DMS114 treated with DMSO at 0.1 percent for 48 hours (cell line): ENCODE results near the gene SPIRE2.
A peak's percentile ranks its signal among the peaks of the same experiment; 100 is the strongest.
"Not testable (repeated sequence)": the region's sequence is repeated elsewhere in the genome, so short reads cannot be mapped to it uniquely, and the experiment has no call there.

ENCODE experiments used
- DNase-seq: peaks from one replicate; lab custom pipeline; 2025; ENCODE audit not compliant: unreplicated experiment; lab: John Stamatoyannopoulos, UW

SPIRE2 gene

GRCh38 chr16:89912143-89912542 is 83.9 kb downstream of the SPIRE2 start:
- no peak for DNase-seq

GRCh38 chr16:89912627-89913026 is 84.4 kb downstream of the SPIRE2 start:
- no peak for DNase-seq

GRCh38 chr16:89913408-89914387 is 85.4 kb downstream of the SPIRE2 start:
- no peak for DNase-seq

- not testable (repeated sequence) for DNase-seq
These were observed 86.5 kb downstream of the SPIRE2 start for GRCh38 chr16:89914642-89915285.

- DNase-seq: no peak
These were observed 87.3 kb downstream of the SPIRE2 start for GRCh38 chr16:89915303-89916232.

GRCh38 chr16:89917773-89918452 is 89.6 kb downstream of the SPIRE2 start:
- DNase-seq: peak; percentile 76

- DNase-seq: peak; percentile 54
These were observed 90.4 kb downstream of the SPIRE2 start, which contains the start of gene MC1R for GRCh38 chr16:89918453-89919347. MC1R (plus strand) TSS chr16:89918862; CDS start chr16:89919259, 397 bp downstream.

GRCh38 chr16:89919535-89920406 is 91.5 kb downstream of the SPIRE2 start:
- DNase-seq: no peak

GRCh38 chr16:89920723-89921122 is 92.4 kb downstream of the SPIRE2 start:
- DNase-seq: no peak
